GM18868 (cell line): ENCODE measurements around the gene PPHLN1.
"Not testable (repeated sequence)": the region's sequence is repeated elsewhere in the genome, so short reads cannot be mapped to it uniquely, and the experiment has no call there.

Source experiments
- ATAC-seq: cut with Tn5 transposase; IDR thresholded peaks from one replicate; pipeline ENCODE4 v1.9.1; 2021; ENCODE audit warnings: mild to moderate bottlenecking, moderate library complexity; ENCODE audit not compliant: unreplicated experiment

The PPHLN1 gene

GRCh38 chr12:42364692-42365091, 38.7 kb downstream of the PPHLN1 start:
- ATAC-seq: no peak

- no peak for ATAC-seq
Observed at GRCh38 chr12:42365486-42365885, 39.5 kb downstream of the PPHLN1 start.

- ATAC-seq: no peak
Observed at GRCh38 chr12:42370013-42370412, 44.0 kb downstream of the PPHLN1 start.

GRCh38 chr12:42372154-42372791, 46.3 kb downstream of the PPHLN1 start:
- peak; percentile 88 for ATAC-seq

GRCh38 chr12:42373669-42374068, 47.7 kb downstream of the PPHLN1 start:
- ATAC-seq: no peak

- ATAC-seq: no peak
Observed at GRCh38 chr12:42380733-42381132, 54.8 kb downstream of the PPHLN1 start.

GRCh38 chr12:42382013-42382696, 56.2 kb downstream of the PPHLN1 start:
- no peak for ATAC-seq

- ATAC-seq: no peak
Observed at GRCh38 chr12:42385326-42385841, 59.4 kb downstream of the PPHLN1 start.

GRCh38 chr12:42386308-42386707, 60.3 kb downstream of the PPHLN1 start:
- ATAC-seq: no peak

- not testable (repeated sequence) for ATAC-seq
Observed at GRCh38 chr12:42388086-42388485, 62.1 kb downstream of the PPHLN1 start.

- ATAC-seq: no peak
Observed at GRCh38 chr12:42394429-42394828, 68.5 kb downstream of the PPHLN1 start.

GRCh38 chr12:42396473-42397259, 70.7 kb downstream of the PPHLN1 start:
- ATAC-seq: no peak

GRCh38 chr12:42402821-42403411, 76.9 kb downstream of the PPHLN1 start:
- ATAC-seq: no peak

GRCh38 chr12:42407306-42407705, 81.3 kb downstream of the PPHLN1 start:
- no peak for ATAC-seq

GRCh38 chr12:42409471-42409870, 83.5 kb downstream of the PPHLN1 start:
- no peak for ATAC-seq

GRCh38 chr12:42410340-42410739, 84.4 kb downstream of the PPHLN1 start:
- ATAC-seq: no peak

GRCh38 chr12:42420395-42420794, 94.4 kb downstream of the PPHLN1 start:
- ATAC-seq: no peak

- peak; percentile 98 for ATAC-seq
Observed at GRCh38 chr12:42421844-42422779, 96.1 kb downstream of the PPHLN1 start.

- ATAC-seq: peak; percentile 65
Observed at GRCh38 chr12:42422785-42423184, 96.8 kb downstream of the PPHLN1 start.

GRCh38 chr12:42426746-42427145, 100.8 kb downstream of the PPHLN1 start:
- ATAC-seq: no peak
